ENCODE data around the gene MYL7. TPM values are rescaled to one million over a fixed set of nuclear protein-coding genes. Genes with fewer than 3 reads are reported as not detected.

The MYL7 gene
- total RNA-seq, 1 donor, result not detected

- H3K27ac ChIP-seq (ENCODE audit: low read depth, low read length), result no peak overlapping the region
- no peak overlapping the region for H3K4me3 ChIP-seq (ENCODE audit: insufficient read depth, low read length)
- TF ChIP-seq, protein P1, sequence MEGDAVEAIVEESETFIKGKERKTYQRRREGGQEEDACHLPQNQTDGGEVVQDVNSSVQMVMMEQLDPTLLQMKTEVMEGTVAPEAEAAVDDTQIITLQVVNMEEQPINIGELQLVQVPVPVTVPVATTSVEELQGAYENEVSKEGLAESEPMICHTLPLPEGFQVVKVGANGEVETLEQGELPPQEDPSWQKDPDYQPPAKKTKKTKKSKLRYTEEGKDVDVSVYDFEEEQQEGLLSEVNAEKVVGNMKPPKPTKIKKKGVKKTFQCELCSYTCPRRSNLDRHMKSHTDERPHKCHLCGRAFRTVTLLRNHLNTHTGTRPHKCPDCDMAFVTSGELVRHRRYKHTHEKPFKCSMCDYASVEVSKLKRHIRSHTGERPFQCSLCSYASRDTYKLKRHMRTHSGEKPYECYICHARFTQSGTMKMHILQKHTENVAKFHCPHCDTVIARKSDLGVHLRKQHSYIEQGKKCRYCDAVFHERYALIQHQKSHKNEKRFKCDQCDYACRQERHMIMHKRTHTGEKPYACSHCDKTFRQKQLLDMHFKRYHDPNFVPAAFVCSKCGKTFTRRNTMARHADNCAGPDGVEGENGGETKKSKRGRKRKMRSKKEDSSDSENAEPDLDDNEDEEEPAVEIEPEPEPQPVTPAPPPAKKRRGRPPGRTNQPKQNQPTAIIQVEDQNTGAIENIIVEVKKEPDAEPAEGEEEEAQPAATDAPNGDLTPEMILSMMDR (IDR thresholded peaks at IDR 0.05; ENCODE audit: extremely low read depth, low read depth, low read length), result no peak
- H3K4me1 ChIP-seq (ENCODE audit: insufficient read depth, low read length), result no peaks in the 10 kb centered on the region
- H3K27me3 ChIP-seq (ENCODE audit: insufficient read depth, low read length), result peaks cover 15% of the 10 kb centered on the region
- DNase-seq (ENCODE audit: insufficient read length, low spot score, missing footprints), result peak; percentile 77
- H3K9me3 ChIP-seq (ENCODE audit: low read depth, low read length), result no peaks in the 10 kb centered on the region
- no peaks in the 10 kb centered on the region for H3K79me2 ChIP-seq (ENCODE audit: insufficient read depth, low read length)
- no peaks in the 10 kb centered on the region for H3K36me3 ChIP-seq (ENCODE audit: insufficient read depth, low read length)
- H2AFZ ChIP-seq (ENCODE audit: low read length), result no peak overlapping the region
- no peak overlapping the region for H3K4me2 ChIP-seq (ENCODE audit: insufficient read depth, low read length)
- H4K20me1 ChIP-seq (ENCODE audit: insufficient read depth, low read length), result no peaks in the 10 kb centered on the region
Measured at GRCh38 chr7:44147026-44147991, 6.2 kb upstream of the MYL7 start.

DNA sequence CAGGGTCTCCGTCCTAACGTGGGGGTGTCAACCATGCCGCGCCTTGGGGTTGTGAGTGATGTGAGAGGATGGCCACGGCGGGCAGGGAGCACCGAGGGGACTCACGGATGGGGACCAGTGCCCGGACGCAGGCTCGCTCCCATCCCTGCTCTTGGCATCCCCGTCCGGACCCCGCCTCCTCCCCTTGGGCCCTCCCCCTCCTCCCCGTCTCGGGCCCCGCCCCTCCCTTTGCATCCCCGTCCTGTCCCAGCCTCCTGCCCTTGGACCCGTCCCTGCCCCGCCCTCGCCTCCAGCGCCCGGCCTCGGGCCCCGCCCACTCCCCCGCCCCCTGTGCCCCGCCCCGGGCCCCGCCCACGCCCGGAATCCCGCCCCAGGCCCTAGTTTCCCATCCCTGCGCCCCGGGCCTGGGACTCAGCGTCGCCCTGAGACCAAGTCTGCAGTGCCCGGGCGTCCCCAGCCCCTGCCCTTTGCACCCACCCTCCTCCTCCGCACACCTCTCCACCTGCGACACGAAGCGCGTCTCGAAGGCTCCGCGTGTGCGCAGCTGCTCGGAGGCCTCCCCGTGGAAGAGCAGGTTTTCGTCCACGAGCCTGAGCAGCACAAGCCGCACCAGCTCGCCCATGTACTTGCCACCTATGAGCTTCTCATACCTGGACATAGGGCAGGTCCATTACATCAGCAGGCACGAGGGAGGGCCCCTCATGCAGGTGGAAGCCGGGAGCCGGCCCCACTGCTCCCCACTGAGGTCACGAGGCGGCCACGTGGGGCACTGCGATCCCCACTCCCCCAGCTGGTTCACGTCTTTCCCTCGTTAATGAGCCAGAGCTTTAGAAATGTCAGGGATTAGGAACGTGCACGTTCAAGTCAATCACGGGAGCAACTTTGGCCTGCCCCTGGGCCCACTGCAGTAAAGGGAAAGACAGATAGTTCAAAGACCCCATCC is 5.1 kb upstream of the MYL7 start:
- DNase-seq (ENCODE audit: insufficient read length, low spot score, missing footprints), result peak; percentile 94
- no peaks in the 10 kb centered on the region for H3K79me2 ChIP-seq (ENCODE audit: insufficient read depth, low read length)
- peak overlapping the region; percentile 59 for H2AFZ ChIP-seq (ENCODE audit: low read length)
- no peaks in the 10 kb centered on the region for H3K4me1 ChIP-seq (ENCODE audit: insufficient read depth, low read length)
- no peak overlapping the region for H3K27ac ChIP-seq (ENCODE audit: low read depth, low read length)
- H3K36me3 ChIP-seq (ENCODE audit: insufficient read depth, low read length), result no peaks in the 10 kb centered on the region
- peak overlapping the region; percentile 67 for H3K4me2 ChIP-seq (ENCODE audit: insufficient read depth, low read length)
- H3K27me3 ChIP-seq (ENCODE audit: insufficient read depth, low read length), result peaks cover 15% of the 10 kb centered on the region
- H4K20me1 ChIP-seq (ENCODE audit: insufficient read depth, low read length), result no peaks in the 10 kb centered on the region
- H3K9me3 ChIP-seq (ENCODE audit: low read depth, low read length), result no peaks in the 10 kb centered on the region
- TF ChIP-seq, protein P1 (IDR thresholded peaks at IDR 0.05; ENCODE audit: extremely low read depth, low read depth, low read length), result no peak
- H3K4me3 ChIP-seq (ENCODE audit: insufficient read depth, low read length), result peak overlapping the region; percentile 51

- no peaks in the 10 kb centered on the region for H3K79me2 ChIP-seq (ENCODE audit: insufficient read depth, low read length)
- TF ChIP-seq, protein P1 (IDR thresholded peaks at IDR 0.05; ENCODE audit: extremely low read depth, low read depth, low read length), result no peak
- no peaks in the 10 kb centered on the region for H3K9me3 ChIP-seq (ENCODE audit: low read depth, low read length)
- H3K4me3 ChIP-seq (ENCODE audit: insufficient read depth, low read length), result peak overlapping the region; percentile 51
- no peaks in the 10 kb centered on the region for H4K20me1 ChIP-seq (ENCODE audit: insufficient read depth, low read length)
- peak overlapping the region; percentile 67 for H3K4me2 ChIP-seq (ENCODE audit: insufficient read depth, low read length)
- H2AFZ ChIP-seq (ENCODE audit: low read length), result peak overlapping the region; percentile 59
- H3K4me1 ChIP-seq (ENCODE audit: insufficient read depth, low read length), result no peaks in the 10 kb centered on the region
- peaks cover 15% of the 10 kb centered on the region for H3K27me3 ChIP-seq (ENCODE audit: insufficient read depth, low read length)
- H3K27ac ChIP-seq (ENCODE audit: low read depth, low read length), result no peak overlapping the region
- DNase-seq (ENCODE audit: insufficient read length, low spot score, missing footprints), result peak; percentile 79
- H3K36me3 ChIP-seq (ENCODE audit: insufficient read depth, low read length), result no peaks in the 10 kb centered on the region
Measured at GRCh38 chr7:44145479-44145968, 4.4 kb upstream of the MYL7 start.

All from osteoblast (primary cell).